HK-2 (cell line): ENCODE data around the gene HIRA.
A peak's percentile ranks its signal among the peaks of the same experiment; 100 is the strongest.
"Not testable (repeated sequence)": the region's sequence is repeated elsewhere in the genome, so short reads cannot be mapped to it uniquely, and the experiment has no call there.

Experiments used
- DNase-seq: peaks from one replicate; pipeline ENCODE4 v3.0.0-alpha.2; 2018; ENCODE audit not compliant: unreplicated experiment

HIRA gene

DNA sequence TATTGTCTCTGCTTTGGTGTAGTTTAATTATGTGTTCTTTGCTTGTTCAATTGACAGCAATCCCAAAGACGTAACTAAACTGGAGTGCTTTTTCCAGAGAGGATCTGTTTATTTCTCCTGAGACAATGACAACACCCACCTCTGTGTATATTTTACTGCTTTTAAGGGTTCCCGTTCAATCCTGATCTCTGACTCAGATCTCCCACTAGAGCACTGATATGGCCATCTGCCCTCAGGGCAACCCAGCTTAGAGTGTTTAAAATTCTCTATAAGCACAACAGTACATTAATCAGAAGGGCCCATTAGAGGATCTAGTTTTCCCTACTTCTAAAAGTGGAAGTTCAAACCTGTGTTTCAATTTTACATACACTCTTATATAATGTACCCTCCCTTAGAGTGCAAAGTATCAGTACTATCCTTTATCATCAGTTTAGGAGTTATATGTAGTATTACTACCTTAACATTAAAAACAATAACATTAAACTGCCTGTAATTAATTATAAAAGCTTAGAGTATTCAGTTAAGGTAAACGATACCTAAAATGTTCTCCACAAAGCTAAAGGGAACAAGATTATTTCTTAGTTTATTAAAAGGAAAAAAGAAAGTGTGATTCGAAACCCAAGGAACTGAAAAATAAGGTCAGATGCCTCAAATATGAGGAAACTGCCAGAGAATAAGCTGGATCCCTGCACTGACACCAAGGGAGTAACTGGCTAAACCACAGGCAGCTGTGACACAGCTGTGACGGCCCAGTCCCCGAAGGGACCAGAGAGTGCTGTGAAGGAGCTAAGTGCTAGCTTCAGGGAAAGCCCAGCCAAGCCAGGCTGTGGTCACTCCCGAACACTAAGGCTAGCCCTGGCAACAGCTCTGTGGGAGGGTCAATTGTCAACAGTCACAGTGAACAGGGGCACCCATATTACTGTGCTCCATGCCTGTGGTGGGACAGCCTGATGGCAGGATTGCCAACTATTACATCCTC is 32.2 kb upstream of the HIRA start:
- DNase-seq, result no peak

DNA sequence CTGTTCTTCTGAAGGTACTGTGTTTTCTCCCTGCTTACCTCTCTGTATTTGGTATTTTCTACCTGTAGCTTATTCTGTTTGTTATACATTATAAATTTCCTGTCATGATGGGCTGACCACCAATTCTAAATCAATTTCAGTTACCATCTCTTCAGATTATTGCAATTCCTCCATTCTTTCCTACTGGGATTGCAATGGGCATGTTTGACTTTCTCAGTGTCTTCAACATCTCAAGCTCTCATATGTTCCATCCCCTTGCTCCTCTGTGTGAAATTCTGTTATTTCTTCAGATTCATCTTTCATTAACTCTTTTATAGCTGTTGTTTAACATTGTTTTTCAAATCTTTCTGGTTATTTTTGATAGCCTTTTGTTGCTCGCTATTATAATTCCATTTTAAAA is 31.5 kb upstream of the HIRA start:
- DNase-seq, result no peak

DNA sequence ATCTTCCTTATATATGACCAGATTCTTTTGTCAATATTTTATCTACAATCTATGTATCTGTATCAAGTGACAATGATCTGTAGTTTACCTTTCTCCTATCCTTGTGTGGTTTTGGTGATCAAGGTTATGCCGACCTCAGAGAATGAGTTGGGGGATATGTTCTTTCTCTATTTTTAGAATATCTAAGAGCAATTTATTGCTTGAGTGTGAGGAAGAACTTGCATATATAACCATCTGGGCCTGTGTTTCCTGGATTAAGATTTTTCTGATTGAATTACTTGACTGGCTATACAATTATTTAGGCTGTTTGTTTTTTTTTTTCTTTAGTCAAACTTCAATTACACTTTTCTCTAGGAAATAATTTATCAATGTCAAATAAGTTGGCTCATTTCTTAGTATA is 30.0 kb upstream of the HIRA start:
- DNase-seq, result no peak

DNA sequence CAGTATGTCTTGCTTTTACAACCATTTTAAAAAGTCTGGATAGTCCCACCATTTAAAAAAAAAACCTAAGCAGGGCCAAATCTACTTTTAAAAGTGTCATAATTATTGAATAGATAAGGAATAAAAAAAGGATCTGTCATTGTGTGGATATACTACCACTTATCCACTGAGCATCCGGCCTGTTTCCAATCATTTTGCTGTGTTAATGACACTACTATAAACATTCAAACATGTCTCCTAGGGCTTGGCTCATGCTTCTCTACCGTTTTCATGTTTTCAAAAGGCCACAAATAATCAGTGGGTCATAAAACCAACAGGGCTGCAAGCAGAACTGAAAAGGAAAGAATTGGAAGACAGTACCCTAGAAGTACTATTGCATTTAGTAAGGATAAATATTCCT is 28.5 kb upstream of the HIRA start:
- DNase-seq, result no peak

DNA sequence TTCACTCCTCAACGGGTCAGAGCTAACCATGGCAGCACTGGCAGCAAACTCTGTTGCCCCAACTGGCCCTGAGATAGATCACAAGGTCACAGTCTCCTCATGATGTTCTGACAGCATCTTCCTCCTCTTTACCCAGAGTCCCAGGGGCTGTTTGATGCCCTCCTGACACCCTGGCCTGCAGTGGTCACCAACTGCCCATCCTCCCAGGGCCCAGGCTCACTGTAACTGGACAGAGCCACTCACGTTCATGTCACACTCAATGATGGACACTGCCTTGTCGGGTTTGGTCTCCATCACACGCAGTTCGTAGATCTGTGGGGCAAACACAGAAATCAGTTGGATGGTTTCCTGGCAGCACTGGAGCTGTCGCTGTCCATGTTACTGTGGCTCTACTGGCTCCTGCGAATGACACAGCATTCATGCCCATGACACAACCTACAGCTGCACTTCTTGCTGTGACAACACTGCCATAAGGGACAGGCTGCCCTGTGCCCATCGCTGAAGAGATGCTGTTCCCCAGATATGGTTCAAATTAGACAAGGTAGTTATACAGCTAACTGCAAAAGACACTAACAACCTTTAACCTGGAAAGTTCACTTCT is 26.4 kb upstream of the HIRA start:
- DNase-seq, result no peak

DNA sequence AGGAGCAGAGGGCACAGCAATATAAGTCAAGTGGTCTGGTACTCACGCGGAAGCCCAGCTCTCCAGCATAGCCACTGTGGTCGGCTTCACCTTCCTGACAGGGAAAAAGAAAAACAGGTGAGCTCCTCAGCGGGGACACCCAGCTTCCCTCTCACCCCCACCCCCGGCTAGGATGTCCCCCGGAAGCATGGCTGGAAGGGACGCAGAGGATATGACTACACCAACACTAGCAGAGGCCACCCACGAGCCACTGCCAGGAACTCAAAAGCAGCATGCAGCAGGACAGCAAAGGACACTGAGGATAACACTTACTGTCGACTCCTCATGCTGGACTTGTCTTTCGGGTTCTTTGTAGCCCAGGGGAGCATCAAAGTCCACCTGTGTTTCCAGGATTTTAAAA is 25.0 kb upstream of the HIRA start:
- no peak for DNase-seq

DNA sequence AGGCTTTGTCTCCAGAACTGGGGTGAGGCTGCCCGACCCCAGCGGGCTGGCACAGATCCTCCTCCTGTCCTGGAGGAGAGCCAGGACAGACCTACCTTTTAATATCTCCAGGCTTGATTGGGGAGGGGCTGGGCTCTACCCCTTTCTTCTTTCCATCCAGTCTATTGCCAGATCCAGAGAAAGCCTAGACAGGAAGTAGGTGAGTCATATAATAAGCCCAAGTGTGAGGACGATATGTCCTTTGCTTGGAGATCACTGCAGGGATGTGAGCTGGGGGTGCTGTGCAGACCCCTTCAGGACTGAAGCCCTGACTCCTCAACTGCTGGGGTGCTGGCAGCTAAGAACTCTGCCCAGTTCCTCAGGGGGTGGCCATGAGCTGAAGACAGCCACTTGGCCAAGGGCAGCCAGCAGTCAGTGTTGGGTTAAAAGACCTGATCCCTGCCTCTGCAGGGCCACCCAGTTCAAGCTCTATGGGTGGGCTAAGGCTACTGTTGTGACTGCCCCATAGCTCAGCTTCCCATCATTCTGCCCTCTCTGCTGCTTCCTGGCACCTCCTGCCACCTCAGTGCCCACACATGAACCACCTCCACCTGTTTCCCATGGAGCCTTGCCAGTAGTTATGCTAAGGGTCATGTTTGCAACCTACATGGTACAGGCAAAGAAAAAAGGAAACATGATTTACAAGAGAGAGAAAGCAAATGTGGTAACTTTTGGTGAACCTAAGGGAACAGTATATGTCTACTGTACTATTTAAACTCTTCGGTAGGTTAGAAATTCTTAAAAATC is 24.2 kb upstream of the HIRA start:
- DNase-seq, result no peak

DNA sequence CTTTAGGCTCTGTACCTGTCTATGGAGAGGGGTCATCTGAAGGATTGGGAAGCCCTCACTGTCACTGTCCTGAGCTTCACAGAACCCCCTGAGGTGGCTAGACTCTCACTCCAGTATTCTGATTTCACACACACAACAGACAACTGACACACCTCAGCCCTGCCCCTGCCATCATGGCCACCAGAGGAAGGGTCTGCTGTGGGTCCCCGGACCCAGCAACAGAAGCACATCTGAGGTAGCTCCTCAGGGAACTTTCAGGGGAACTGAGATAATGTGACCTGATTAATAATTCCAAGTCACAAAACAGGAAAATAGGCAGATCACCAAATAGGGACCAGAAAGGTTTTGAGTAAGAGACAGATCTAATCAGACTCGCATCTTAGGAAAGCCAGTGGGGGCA is 23.5 kb upstream of the HIRA start:
- no peak for DNase-seq

DNA sequence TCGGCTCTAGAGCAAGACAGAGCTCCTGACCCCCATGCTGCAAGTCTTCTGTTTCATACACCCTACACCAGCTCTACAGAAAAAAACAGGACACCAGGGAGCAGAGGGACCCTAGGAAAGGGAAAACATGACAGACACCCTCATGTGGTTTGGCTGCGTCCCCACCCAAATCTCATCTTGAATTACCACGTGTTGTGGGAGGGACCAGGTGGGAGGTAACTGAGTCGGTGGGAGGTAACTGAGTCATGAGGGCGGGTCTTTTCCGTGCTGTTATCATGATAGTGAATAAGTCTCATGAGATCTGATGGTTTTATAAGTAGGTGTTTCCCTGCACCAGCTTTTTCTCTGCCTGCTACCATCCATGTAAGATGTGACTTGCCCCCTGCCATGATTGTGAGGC is 22.6 kb upstream of the HIRA start:
- DNase-seq, result no peak

DNA sequence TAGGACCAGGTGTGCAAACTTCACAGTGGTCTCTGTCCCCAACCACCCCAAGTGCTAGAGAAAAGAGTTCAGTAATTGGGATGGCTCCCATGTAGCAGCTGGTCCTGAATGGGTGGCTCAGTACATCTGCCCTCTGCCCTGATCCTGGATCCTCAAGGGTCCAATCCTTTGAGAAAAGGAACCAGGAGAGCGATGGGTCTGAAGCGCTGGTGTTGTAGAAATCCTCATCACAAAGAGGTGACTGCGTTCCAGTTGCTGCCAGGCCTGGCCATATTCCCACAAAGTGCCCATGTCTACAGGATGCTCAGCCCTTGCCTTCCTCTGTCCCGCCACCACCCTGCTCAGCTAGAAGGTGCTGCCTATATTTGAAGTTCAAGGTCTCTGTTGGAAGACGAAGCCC is 22.2 kb upstream of the HIRA start:
- no peak for DNase-seq

DNA sequence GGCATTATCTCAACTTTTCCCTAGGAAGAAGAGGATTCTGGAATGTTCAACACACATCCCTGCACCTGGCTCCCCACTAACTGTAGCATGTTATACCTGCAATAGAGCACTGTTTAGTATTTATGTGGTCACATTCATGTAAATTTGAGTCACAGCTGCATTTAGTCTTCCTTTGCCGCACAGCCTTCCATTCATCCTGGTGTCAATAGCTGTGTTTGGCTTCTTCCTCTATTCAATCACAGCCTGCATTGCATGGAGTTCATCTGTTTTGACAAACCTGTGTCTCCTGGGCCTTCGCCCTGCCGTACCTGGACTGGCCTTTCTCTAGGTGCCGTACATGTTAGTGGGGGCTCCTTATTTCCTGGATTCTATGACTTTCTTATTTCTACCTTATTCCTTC is 20.0 kb upstream of the HIRA start:
- DNase-seq, result no peak

DNA sequence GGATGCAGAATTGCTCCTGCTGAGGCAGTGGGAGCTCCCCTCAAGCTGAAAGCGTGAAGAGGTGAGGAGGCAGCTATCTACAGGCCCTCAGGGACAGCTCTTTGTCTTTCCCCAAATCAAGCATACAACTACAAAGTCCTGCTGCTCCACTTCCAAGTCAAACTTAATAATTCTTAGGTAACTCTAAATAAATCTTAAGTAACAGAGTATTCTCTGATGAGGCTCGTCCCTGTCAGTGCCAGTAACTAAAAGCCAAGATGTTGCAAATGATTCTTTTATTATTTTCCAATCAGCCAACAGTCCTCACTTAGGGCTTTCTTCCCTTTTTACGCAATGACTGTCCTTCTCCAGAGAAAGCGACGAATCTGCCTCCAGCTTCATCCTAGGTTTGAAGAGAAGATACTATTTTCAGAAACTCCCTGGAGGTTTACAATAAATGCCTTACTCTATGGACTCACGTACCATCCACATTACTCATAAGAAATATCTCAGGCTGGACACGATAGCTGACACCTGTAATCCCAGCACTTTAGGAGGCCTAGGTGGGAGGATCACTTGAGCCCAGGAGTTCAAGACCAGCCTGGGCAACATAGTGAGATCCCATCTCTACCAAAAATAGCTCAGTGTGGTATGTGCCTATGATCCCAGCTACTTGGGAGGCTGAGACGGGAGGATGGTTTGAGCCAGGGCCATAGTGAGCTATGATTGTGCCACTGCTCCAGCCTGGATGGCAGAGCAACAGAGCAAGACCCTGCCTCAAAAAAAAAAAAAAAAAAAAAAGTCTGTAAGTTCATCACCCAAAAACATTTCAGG is 19.0 kb upstream of the HIRA start:
- DNase-seq, result no peak

DNA sequence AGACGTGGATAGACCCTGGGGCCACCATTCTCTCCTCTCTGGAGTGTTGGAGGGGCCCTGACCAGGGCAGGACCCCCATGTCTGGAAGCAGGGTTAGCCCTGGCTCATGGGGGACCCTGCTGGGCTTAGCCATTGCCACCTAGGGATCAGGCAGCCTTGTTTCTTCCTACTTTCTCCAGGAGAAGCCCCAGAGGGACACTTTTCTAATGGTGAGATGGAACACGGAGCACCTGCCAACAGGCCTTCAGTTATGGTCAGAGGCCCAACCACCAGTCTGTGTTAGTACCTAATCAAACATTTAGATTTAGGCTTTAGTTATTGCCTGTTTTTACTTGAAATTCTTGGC is 17.9 kb upstream of the HIRA start:
- DNase-seq, result no peak

DNA sequence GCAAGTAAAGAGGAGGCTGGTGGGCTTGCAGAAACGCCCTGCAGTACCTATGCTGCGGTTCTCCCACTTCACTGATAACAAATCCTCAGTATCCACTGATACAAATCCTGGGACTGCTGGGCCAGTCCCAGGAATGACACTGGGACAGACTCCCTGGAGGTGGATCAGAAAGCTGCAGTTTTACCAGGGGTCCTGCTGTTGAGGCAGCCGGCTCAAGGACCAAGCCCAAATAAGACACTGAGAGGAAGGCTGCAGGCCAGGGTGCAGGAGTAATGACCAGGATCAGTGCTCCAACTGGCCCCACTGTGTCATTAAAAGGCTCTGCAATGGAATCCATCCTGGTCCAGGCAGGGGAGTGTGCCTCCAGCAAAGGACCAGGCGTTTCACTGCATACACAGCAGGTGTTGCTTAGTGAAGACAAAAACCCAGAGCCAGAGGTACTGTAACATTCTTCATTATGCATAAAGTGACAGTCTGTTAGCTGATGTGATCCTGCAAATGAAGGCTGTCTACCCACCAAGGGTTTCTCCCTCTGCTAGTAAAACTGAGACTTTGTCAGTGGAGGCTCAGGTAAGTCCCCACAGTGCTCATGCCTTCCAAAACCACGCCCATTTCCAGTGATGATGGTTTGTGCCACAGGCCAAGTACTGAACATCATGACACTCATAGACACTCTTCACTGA is 17.3 kb upstream of the HIRA start:
- no peak for DNase-seq

DNA sequence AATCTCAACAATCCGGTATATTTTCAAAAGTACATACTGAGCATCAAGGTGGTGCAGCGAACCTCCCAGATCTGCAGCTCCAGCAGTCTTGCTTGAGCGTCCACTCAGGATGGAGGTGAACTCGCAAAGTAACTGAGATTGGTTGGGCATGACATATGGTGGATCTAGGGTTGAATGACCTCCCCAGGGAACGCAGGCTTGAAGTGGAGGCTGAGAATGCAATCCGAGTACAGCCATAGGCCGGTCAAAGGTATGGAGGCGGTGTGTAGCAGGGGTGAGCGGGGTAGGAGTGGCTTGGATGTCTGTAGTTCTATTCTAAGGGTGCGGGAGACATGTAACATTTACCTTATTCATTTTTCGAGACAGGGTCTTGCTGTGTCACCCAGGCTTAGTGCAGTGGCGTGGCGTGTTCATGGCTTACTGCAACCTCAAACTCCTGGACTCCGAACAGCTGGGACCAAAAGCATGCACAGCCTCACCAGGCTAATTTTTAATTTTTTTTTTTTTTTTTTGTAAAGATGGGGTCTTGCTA is 16.6 kb upstream of the HIRA start:
- peak; percentile 50 for DNase-seq

DNA sequence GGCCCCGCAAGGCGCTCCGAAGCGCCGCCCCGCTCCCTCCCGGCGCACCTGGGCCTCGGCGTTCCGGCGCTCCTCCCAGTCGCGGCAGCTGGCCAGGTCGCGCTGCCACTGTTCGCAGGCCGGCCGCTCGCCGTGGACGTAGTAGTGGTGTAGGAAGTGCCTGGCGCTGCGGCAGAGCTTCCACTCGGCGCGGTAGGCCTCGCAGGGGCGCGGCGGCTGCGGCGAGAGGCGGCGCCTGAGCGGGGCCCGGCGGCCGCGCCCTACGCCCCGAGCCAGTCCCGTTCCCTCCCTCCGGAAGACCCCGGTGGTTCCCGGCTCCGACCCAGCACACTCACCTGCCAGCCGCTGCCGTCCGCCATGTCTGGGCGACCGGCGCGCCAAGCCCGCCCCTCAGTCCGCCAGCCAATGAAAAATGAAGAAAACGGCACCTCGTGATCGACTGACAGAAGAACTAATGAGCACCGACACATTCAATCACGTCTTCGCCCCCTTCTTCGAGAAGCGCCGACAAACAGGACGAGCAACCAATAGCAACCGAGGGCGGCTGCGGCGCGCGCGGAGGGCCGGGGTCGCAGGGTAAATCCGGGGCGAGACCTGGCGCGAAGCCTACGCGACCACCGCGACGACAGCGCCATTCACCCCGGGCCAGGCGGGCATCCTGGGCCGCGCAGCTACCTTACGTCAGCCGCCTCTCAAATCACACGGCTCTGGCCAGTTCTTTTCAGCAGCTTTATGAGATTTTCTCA is 16.0 kb upstream of the HIRA start, which contains the start of gene C22orf39:
Gene C22orf39, minus strand, starts transcription at position 382 of the 746 bp plus-strand sequence. Its CDS starts 23 bp downstream, at position 359.
- DNase-seq, result peak; percentile 86

DNA sequence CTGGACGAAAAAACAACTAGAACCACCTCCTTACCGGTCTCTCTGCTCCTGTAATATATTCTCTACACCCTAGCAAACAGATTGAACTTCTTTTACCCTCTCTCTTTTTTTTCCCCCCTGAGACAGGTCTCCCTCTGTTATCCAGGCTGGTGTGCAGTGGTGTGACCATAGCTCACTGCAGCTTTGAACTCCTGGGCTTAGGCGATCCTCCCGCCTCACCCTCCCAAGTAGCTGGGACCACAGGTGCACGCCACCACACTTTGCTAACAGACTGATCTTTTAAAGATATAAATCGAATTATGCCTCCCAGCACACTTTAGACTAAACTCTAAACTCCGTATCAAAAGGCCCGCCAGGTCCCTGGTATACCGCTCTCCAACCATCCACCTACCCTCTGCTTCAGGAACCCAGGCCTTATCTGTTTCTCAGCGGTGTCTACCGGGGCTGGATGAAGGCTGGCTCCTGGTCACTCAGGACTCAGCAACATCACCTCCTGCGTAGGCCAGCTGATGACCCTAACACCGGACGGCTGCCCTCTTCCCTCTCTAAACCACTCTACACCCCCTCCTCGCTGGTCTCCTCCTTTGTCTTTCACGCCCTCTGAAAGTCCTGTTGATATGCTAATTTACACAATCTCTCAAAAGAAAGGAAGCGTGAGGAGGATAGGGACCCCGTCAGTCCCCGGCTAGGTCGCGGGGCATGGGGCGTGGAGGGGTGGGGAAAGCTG is 15.2 kb upstream of the HIRA start:
- DNase-seq, result peak; percentile 9

DNA sequence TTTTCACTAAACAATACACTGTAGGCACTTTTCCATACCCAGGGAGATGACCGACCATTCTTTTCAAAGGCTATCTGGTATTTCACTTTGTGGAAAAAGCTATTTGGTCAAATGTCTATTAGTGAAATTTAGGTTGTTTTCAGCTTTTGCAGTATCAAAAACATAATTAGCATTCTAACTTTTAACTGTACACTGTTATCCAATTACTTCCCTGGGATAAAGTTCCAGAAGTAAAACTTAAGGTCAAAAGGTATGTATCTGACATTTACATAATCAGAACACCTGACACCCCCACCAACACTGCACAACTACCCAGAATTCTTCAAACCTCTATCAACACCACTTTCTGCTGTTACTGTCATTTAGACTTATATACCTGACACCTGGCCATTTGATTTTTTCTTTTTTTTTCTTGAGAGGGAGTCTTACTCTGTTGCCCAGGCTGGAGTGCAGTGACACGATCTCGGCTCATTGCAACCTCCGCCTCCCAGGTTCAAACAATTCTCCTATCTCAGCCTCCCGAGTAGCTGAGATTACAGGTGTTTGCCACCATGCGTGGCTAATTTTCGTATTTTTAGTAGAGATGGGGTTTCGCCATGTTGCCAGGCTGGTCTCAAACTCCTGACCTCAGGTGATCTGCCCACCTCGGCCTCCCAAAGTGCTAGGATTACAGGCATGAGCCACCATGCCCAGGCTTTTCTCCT is 13.9 kb upstream of the HIRA start:
- DNase-seq, result not testable (repeated sequence)
